Lower lobe of right lung (tissue), 2 donors: ENCODE data around the gene C2. TPM values are rescaled to one million over a fixed set of nuclear protein-coding genes. Genes with fewer than 3 reads are reported as not detected.
"Not testable (repeated sequence)": the region's sequence is repeated elsewhere in the genome, so short reads cannot be mapped to it uniquely, and the experiment has no call there.

Experiments
- ATAC-seq, 2 donors: fragments of 200-7000 bp; cut with Tn5 transposase; one replicate each; pipeline ENCODE4 v1.9.1; 2020 to 2022; ENCODE audit warnings: mild to moderate bottlenecking in 2 of 2, moderate library complexity in 2 of 2
- DNase-seq: peaks from one replicate; pipeline ENCODE4 v3.0.0-alpha.2; 2020
- H3K27ac ChIP-seq: fragments of 200-600 bp; one replicate; pipeline ENCODE4 v1.8.0; 2022
- H3K27me3 ChIP-seq: fragments of 200-600 bp; one replicate; pipeline ENCODE4 v1.8.0; 2022; ENCODE audit warnings: low read depth
- H3K36me3 ChIP-seq: fragments of 200-600 bp; one replicate; pipeline ENCODE4 v1.8.0; 2022; ENCODE audit warnings: mild to moderate bottlenecking
- H3K4me1 ChIP-seq: fragments of 200-600 bp; one replicate; pipeline ENCODE4 v1.8.0; 2022
- H3K4me3 ChIP-seq: fragments of 200-600 bp; one replicate; pipeline ENCODE4 v1.8.0; 2022; ENCODE audit warnings: mild to moderate bottlenecking
- H3K9me3 ChIP-seq: fragments of 200-600 bp; one replicate; pipeline ENCODE4 v1.8.0; 2022
- CTCF ChIP-seq: fragments of 200-600 bp; IDR thresholded peaks from one replicate; pipeline ENCODE4 v1.8.0; 2022; ENCODE audit warnings: antibody characterized with exemption, mild to moderate bottlenecking
- intact Hi-C: fragments of 100-400 bp; cut with DNase I; formaldehyde crosslinking; loops from one replicate; pipeline ENCODE4 v1.11.0; 2022
- total RNA-seq: library from RNA; stranded (reverse); fragmentation: NEBNext Ultra II Directional; extraction: Animal tissue kit (Norgen Biotek cat#: 25700); gene quantifications from one replicate; pipeline ENCODE4 v1.2.1, GENCODE V29; 2021
- donor health status: DM: no; HTN: yes; CAD: no; lungs with severe emphysema.

Gene C2
- total RNA-seq, 1 donor from 2014 or later = 311 TPM

- H3K4me1 ChIP-seq = peaks cover 31% of the 10 kb centered on the region
- H3K27me3 ChIP-seq = no peaks in the 10 kb centered on the region
- H3K36me3 ChIP-seq = peaks cover 42% of the 10 kb centered on the region
- no peak for TF ChIP-seq CTCF
- peak within 1 kb of the TSS; percentile 95 for H3K27ac ChIP-seq
- no peaks in the 10 kb centered on the region for H3K9me3 ChIP-seq
- DNase-seq (peak; percentile 98), ATAC-seq (peak; percentile 95 to 96)
- intact Hi-C loops = no loop called here
- H3K4me3 ChIP-seq = peak within 1 kb of the TSS; percentile 79
Measured at GRCh38 chr6:31971993-31972708, 44.6 kb downstream of the C2 start, which contains the start of gene DXO. TSS of gene DXO (minus strand) at chr6:31972138. CDS start at chr6:31971675, 463 bp downstream.

- Histone ChIP-seq H3K36me3 (peaks cover 36% of the 10 kb centered on the region), H3K27me3 (no peaks in the 10 kb centered on the region), H3K9me3 (no peaks in the 10 kb centered on the region), H3K27ac (peak overlapping the region; percentile 95), H3K4me1 (peaks cover 31% of the 10 kb centered on the region), H3K4me3 (peak overlapping the region; percentile 79)
- intact Hi-C loops = no loop called here
- DNase-seq (no peak), ATAC-seq (no peak)
- TF ChIP-seq CTCF = no peak
Measured at GRCh38 chr6:31972709-31973350, 45.3 kb downstream of the C2 start.

- H3K36me3 ChIP-seq = peaks cover 18% of the 10 kb centered on the region
- ATAC-seq, H3K27ac ChIP-seq, DNase-seq, H3K9me3 ChIP-seq, H3K27me3 ChIP-seq, H3K4me3 ChIP-seq, intact Hi-C loops: not testable (repeated sequence)
- H3K4me1 ChIP-seq = peaks cover 22% of the 10 kb centered on the region
Measured at GRCh38 chr6:31976065-31976464, 48.5 kb downstream of the C2 start.

GRCh38 chr6:31977816-31978431 lies 50.4 kb downstream of the C2 start:
- Histone ChIP-seq H3K4me1 (peaks cover 13% of the 10 kb centered on the region), H3K9me3 (no peaks in the 10 kb centered on the region), H3K27ac (no peak overlapping the region), H3K36me3 (peaks cover 18% of the 10 kb centered on the region), H3K4me3 (no peak overlapping the region), H3K27me3 (no peaks in the 10 kb centered on the region)
- TF ChIP-seq CTCF = no peak
- DNase-seq = no peak
- ATAC-seq = no peak
- intact Hi-C loops = no loop called here

GRCh38 chr6:31978831-31979230 lies 51.3 kb downstream of the C2 start:
- H3K27me3 ChIP-seq = no peaks in the 10 kb centered on the region
- DNase-seq (no peak), ATAC-seq (no peak)
- peaks cover 5% of the 10 kb centered on the region for H3K4me1 ChIP-seq
- no peak overlapping the region for H3K4me3 ChIP-seq
- H3K27ac ChIP-seq = no peak overlapping the region
- intact Hi-C loops = no loop called here
- no peaks in the 10 kb centered on the region for H3K9me3 ChIP-seq
- no peak for TF ChIP-seq CTCF
- H3K36me3 ChIP-seq = peaks cover 18% of the 10 kb centered on the region
